GM19455 (cell line): ENCODE measurements around the gene PHACTR4.
"Not testable (repeated sequence)": the region's sequence is repeated elsewhere in the genome, so short reads cannot be mapped to it uniquely, and the experiment has no call there.

Experiments used
- ATAC-seq: cut with Tn5 transposase; IDR thresholded peaks from one replicate; pipeline ENCODE4 v1.9.1; 2021; ENCODE audit not compliant: unreplicated experiment

Gene PHACTR4

DNA sequence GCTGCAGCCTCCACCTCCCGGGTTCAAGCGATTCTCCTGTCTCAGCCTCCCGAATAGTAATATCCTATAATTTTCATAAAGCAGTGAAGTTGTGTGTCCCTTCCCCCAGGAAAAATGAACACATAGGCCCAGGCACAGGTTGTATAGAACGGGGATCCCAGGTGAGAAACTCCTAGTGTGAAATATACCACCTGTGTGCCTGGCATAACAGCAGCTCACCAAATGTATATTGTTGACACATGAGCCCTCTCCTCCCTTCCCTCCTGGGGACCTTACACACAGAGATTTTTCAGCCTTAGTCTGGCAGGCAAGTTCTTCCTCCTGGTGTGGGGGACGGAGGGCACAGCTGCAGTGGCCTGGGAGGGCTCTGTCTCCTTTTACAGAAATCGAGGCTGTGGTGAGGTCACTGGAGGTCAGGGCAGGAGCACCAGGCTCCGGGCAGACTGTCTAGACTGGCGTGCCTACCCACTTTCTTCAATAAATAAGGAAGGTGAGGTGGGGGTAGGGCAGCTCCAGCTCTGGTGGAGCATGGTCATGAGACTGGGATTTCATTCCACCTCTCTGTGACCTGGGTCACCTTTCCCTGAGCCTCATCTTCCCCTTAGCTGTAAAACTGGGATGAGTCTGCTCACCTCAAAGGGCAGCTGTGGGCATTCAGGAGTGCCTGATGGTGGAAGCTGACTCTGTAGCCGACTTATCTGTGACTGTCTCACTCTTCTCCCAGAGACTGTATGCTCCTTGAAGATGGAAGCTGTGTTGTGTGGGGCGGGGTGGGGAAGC is 150.6 kb downstream of the PHACTR4 start:
- no peak for ATAC-seq

DNA sequence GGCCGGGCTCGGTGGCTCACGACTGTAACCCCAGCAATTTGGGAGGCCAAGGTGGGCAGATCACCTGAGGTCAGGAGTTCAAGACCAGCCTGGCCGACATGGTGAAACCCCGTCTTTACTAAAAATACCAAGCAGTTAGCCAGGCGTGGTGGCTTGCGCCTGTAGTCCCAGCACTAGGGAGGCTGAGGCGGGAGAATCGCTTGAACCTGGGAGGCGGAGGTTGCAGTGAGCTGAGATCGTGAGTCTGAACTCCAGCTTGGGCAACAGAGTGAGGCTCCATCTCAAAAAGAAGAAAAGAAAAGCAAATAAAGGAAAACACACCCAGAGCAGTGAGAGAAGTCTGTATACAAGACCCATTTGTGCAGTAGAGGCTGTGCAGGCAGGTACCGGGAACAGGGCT is 151.3 kb downstream of the PHACTR4 start:
- ATAC-seq, result not testable (repeated sequence)

DNA sequence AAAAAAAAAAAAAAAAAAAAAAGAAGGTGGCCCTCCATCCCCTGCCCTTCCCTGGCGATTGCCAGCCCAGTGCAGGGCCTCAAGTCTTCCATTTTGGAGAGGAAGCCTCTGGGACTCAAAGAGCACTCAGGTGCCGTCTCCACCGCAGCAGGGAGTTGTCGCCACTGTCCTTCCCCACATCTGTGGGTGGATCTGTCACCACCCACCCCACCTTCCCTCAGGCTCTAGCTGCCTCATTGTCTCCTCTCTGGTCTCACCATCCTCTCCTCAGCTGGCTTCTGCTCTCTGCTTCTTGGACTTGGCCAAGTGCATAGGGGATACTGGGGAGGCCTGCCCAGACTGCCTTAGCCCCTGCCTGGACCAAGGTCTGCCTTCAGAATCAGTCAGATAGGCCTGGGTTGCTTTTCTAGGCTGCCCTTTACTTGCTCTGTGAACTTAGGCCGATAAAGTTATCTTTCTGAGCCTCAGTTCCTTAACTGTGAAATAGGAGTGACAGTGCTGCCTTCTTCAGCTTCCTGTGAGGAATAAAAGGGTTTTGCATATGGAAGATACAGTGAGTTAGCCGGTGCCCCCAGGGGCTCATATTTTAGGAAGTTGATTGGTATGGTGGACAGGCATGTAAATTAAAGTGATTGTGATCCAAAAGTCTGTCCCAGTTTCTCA is 152.1 kb downstream of the PHACTR4 start:
- no peak for ATAC-seq

DNA sequence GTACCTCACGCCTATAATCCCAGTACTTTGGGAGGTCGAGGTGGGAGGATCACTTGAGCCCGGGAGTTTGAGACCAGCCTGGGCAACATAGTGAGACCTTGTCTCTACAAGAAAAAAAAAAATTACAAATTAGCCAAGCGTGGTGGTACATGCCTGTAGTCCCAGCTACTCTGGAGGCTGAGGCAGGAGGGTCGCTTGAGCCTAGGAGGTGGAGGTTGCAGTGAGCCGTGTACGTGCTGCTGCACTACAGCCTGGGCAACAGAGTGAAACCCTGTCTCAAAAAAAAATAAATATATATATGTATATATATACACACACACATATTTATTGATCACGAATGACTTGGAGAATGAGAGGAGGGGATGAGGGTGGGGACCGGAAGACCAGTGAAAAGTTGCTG is 153.0 kb downstream of the PHACTR4 start:
- ATAC-seq, result not testable (repeated sequence)

DNA sequence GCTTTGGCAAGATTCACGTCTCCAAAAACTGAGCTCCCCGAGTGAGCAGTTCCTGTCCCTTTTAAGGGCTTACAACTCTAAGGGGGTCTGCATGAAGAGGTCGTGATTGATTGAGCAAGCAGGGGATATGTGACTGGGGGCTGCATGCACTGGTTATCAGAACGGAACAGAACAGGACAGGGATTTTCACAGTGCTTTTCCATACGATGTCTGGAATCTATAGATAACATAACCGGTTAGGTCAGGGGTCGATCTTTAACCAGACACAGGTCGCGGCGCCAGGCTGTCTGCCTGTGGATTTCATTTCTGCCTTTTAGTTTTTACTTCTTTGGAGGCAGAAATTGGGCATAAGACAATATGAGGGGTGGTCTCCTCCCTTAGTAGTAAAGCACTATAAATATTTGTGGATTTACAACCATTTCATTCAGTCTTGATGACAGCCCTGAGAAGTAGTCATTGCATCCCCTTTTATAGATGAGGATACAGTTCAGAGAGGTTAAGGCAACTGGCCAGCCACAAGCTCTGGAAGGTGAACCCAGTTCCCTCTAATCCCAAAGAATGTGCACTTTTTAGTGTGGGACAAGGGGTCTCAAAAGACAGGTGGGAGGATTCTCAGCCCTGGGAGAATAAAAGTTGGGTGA is 155.6 kb downstream of the PHACTR4 start:
- ATAC-seq, result not testable (repeated sequence)

DNA sequence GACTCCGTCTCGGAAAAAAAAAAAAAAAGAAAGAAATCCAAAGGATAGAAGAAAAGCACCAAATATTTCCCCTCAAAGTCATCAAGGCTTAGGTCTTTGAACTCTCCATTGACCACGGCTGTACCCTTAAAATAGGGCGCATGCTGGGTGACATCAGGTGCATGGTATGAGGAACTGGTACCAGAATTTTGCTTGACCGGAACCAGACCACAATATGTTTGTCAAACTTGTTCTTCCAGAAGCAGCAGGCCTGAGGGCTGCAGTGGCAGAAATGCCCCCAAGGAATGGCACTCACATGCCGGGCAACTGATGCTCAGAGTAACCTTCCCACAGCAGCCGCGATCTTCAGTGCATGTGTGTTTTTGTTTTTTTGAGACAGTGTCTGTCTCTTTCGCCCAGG is 157.3 kb downstream of the PHACTR4 start:
- ATAC-seq, result no peak

DNA sequence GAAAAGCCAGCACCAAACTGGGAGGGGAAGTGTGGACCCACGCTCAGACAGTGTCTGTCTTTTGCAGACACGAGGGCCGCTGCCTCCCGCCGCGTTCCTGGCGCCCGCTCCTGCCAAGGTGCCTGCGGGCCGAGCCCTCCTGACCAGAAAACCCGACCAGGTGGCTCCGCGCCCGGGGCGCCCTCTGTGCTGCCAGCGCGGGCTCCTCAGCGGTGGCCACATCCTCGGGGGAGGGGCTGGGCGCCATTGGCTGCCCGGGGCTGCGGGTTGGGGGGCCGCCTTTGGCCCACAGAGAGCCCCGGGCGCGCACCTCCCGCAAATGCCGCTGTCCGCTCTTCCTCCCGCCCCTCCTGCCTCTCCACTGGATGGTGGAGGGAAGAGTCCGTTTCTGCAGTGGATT is 160.9 kb downstream of the PHACTR4 start:
- no peak for ATAC-seq

DNA sequence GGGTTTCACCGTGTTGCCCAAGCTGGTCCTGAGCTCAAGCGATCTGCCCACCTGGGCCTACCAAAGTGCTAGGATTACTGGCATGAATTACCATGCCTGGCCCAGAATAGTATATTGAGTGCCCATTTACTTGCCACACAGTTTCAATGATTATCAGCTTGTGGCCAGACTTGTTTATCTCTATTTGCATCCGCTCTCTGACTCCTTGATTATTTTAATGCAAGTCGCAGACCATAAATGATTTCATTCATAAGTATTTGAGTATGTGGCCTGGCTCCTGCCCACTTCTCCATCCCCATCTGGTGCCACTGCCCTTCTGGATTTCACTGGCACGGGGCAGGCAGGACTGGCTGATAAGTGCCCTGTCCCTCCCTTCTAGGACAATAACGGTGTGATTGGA is 165.1 kb downstream of the PHACTR4 start:
- ATAC-seq, result no peak

DNA sequence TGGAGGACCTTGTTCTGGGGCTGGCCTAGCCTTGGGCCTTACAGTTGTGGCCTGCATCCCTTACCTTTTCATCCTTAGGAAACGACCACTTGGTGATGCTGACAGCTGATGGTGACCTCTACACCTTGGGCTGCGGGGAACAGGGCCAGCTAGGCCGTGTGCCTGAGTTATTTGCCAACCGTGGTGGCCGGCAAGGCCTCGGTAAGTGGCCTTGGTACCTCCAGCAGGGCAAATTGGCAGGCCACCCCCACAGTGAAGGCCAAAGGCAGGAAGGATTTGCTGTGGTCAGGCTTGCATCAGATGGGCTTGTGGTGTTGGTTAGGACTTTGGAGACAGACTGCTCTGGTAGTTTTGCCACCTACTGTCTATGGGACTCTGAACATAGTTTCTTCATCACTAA is 165.6 kb downstream of the PHACTR4 start:
- no peak for ATAC-seq

DNA sequence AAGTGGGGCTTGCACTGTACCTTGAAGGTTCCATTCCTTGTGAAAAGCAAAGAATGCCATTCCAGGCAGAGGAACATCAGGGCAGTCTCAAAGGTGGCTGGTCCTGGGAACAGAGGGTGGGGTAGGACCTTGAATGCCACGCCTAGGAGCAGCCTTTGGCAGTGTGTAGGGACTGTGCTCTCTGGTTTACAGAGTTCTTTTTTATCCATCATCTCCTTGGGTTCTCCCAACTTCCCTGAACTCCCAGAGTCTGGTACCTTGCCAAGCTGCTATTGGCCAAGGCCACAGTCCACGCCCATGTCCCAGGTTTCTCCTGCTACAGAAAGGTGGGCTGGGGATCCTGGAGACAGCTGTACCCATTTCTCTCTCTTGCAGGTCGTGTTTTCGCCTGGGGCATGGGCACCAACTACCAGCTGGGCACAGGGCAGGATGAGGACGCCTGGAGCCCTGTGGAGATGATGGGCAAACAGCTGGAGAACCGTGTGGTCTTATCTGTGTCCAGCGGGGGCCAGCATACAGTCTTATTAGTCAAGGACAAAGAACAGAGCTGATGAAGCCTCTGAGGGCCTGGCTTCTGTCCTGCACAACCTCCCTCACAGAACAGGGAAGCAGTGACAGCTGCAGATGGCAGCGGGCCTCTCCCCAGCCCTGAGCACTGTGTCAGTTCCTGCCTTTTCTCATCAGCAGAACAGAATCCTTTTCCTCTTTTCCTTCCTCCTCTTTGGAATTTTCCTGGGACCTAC is 168.1 kb downstream of the PHACTR4 start:
- ATAC-seq, result no peak

DNA sequence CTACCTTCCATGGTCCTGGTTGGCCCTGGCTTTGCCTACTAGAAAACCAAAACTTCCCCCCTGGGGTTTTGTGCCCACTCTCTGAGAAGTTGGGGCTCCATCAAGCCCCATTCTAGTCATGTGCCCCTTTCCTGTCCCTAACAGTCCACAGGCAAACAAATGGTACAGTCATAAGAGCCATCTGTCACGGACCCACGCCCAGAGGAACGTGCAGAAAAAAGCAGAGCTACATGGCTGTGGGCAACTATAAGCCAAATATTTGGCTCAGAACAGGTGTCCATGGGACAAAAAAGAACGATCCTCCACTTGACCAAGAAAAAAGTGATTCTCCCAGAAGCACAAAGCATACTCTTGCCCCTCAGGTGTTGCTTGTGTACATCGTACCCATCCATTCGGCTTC is 168.7 kb downstream of the PHACTR4 start:
- no peak for ATAC-seq

DNA sequence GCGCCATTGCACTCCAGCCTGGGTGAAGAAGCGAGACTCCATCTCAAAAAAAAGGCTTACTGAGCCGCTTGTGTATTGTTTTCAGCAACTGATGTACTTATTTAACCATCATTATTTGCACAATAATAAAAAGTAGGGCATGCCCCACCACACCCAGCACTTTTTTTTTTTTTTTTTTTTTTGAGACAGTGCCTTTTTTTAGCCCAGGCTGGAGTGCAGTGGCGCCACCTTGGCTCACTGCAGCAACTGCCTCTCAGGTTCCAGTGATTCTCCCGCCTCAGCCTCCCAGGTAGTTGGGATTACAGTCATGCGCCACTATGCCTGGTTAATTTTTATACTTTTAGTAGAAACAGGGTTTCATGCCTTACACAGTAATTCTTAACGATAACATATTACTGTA is 171.1 kb downstream of the PHACTR4 start:
- no peak for ATAC-seq

DNA sequence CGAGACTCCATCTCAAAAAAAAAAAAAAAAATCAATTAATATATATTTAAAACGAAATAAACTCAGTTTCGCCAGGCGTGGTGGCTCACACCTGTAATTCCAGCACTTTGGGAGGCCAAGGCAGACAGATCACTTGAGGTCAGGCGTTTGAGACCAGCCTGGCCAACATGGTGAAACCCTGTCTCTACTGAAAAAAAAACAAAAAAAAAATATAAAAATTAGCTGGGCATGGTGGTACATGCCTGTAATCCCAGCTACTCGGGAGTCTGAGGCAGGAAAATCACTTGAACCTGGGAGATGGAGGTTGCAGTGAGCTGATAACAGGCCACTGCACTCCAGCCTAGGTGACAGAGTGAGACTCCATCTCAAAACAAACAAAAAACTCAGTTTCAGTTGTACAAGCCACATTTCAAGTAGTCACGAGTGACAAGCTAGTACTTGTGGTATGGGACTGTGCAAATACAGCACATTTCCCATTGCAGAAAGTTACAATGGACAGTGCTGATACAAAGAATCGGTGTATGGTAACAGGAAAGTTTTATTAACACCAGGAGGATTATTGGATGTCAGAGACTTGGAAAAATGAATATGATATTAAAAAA is 172.0 kb downstream of the PHACTR4 start:
- not testable (repeated sequence) for ATAC-seq

DNA sequence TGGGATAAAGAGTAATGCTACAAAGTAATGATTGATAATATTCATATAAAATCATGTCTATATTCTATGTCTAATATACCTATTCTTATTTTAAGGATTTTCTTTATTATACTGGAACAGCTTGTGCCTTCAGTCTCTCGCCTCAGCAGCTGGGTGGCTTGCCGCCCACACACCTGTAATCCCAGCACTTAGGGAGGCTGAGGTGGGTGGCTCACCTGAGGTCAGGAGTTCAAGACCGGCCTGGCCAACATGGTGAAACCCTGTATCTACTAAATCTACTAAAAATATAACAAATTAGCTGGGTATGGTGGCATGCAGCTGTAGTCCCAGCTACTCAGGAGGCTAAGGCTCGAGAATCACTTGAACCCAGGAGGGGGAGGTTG is 175.7 kb downstream of the PHACTR4 start:
- no peak for ATAC-seq

DNA sequence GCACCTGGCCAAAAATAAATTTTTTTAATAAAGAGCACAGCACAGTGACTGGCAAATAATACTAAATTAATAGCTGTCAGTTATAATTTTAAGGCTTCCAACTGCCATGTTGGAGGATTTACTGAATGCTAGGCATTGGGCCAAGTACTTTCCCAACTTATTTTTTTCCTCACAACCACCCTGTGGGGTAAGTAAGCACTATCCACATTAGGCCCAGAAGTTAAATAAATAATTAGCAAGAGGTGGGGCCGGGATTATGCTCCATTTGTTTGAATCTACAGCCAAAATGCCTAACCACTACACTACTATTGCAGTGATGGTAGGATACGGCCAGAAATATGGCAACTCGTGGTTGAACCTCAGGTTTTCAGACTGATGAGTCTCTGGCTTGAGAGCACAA is 178.8 kb downstream of the PHACTR4 start:
- no peak for ATAC-seq
